Type B pancreatic cell (in vitro differentiated cells): ENCODE data around the gene ANKLE1. TPM values are rescaled to one million over a fixed set of nuclear protein-coding genes. Genes with fewer than 3 reads are reported as not detected.

Experiments used
- DNase-seq: peaks from one replicate; pipeline ENCODE4 v3.0.0; 2021; ENCODE audit warnings: mixed read lengths; ENCODE audit not compliant: unreplicated experiment; ENCODE audit errors: extremely low spot score
- H3K27ac Mint-ChIP-seq: 2 replicates; pipeline ENCODE4 v1.8.0; 2021; ENCODE audit warnings: mild to moderate bottlenecking, mixed read lengths
- H3K27me3 Mint-ChIP-seq: 2 replicates; pipeline ENCODE4 v1.8.0; 2021; ENCODE audit warnings: mixed read lengths
- H3K36me3 Mint-ChIP-seq: 2 replicates; pipeline ENCODE4 v1.8.0; 2021; ENCODE audit warnings: mixed read lengths
- H3K4me1 Mint-ChIP-seq: one replicate; pipeline ENCODE4 v1.8.0; 2021; ENCODE audit warnings: mixed read lengths; ENCODE audit not compliant: unreplicated experiment
- H3K4me3 Mint-ChIP-seq: 2 replicates; pipeline ENCODE4 v1.8.0; 2021; ENCODE audit warnings: mild to moderate bottlenecking, mixed read lengths
- H3K9me3 Mint-ChIP-seq: 2 replicates; pipeline ENCODE4 v1.8.0; 2021; ENCODE audit warnings: mixed read lengths
- total RNA-seq: library from RNA; stranded (reverse); gene quantifications from 2 replicates; pipeline ENCODE4 v1.2.1, GENCODE V29; 2021; ENCODE audit warnings: low replicate concordance
- TF ChIP-seq, protein P1 (sequence below): fragments of 200-600 bp; sonication (generic); conservative IDR thresholded peaks from 2 replicates; pipeline ENCODE4 v1.5.0; 2021; ENCODE audit warnings: antibody characterized with exemption, mild to moderate bottlenecking

The ANKLE1 gene
- total RNA-seq, 1 donor from 2014 or later: 5.9 TPM

DNA sequence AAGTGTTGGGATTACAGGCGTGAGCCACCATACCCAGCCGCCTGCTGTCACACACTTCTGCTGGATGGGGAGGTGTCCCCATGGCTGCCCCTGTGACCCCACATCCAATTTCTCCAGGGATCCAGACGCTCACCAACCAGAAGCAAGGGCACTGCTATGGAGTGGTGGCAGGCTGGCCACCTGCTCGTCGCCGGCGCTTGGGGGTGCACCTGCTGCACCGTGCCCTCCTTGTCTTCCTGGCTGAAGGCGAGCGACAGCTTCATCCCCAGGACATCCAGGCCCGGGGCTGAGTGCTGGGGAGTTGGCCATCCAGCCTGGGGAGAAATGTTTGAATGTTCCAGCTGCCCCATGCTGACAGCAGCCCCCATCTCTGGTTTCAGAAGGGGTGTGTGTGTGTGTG is 4.6 kb downstream of the ANKLE1 start:
- DNase-seq: no peak
- Mint-ChIP-seq H3K27me3 (peaks cover 3% of the 10 kb centered on the region), H3K27ac (no peak overlapping the region), H3K36me3 (no peaks in the 10 kb centered on the region), H3K9me3 (no peaks in the 10 kb centered on the region), H3K4me3 (no peak overlapping the region), H3K4me1 (no peaks in the 10 kb centered on the region)
- TF ChIP-seq, protein P1, sequence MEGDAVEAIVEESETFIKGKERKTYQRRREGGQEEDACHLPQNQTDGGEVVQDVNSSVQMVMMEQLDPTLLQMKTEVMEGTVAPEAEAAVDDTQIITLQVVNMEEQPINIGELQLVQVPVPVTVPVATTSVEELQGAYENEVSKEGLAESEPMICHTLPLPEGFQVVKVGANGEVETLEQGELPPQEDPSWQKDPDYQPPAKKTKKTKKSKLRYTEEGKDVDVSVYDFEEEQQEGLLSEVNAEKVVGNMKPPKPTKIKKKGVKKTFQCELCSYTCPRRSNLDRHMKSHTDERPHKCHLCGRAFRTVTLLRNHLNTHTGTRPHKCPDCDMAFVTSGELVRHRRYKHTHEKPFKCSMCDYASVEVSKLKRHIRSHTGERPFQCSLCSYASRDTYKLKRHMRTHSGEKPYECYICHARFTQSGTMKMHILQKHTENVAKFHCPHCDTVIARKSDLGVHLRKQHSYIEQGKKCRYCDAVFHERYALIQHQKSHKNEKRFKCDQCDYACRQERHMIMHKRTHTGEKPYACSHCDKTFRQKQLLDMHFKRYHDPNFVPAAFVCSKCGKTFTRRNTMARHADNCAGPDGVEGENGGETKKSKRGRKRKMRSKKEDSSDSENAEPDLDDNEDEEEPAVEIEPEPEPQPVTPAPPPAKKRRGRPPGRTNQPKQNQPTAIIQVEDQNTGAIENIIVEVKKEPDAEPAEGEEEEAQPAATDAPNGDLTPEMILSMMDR: no peak

DNA sequence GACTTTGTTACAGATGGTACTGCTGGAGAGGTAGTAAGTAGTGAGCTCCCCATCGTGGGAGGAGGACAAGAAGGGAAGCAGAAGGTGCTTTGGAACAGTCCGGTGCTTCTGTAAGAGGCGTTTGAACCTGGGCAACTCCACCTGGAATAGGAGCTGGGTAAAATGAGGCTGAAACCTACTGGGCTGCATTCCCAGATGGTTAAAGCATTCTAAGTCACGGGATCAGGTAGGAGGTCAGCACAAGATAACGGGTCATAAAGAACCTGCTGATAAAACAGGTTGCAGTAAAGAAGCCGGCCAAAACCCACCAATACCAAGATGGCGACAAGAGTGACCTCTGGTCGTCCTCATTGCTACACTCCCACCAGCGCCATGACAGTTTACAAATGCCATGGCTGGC is 5.1 kb downstream of the ANKLE1 start:
- no peaks in the 10 kb centered on the region for H3K36me3 Mint-ChIP-seq
- no peaks in the 10 kb centered on the region for H3K4me1 Mint-ChIP-seq
- no peaks in the 10 kb centered on the region for H3K9me3 Mint-ChIP-seq

DNA sequence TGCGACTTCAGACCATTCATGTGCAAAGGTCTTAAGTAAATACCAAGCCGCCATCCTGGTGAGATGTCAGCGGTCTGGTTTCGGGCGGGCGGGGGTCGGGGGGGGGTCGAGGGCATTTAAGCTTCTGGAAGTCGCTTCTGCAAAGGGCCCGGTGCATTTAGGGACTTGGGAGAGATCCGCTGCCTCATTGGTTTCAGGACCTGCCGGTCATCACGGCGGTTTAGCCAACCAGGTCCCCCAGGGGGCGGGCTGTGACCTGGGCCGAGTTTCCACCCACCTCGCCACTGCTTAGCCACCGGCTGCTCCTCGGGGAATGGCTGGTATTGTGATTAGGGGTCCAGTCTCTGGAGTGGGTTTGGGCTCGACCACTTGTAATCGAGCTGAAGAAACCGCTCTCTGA is 7.8 kb downstream of the ANKLE1 start:
- Mint-ChIP-seq H3K9me3 (no peaks in the 10 kb centered on the region), H3K27me3 (no peaks in the 10 kb centered on the region), H3K4me3 (no peak overlapping the region)

More for the DNA sequence above, 5.1 kb downstream of the ANKLE1 start:
- TF ChIP-seq, protein P1: no peak
- Mint-ChIP-seq H3K27me3 (peaks cover 3% of the 10 kb centered on the region), H3K4me3 (no peak overlapping the region), H3K27ac (no peak overlapping the region)
- no peak for DNase-seq

DNA sequence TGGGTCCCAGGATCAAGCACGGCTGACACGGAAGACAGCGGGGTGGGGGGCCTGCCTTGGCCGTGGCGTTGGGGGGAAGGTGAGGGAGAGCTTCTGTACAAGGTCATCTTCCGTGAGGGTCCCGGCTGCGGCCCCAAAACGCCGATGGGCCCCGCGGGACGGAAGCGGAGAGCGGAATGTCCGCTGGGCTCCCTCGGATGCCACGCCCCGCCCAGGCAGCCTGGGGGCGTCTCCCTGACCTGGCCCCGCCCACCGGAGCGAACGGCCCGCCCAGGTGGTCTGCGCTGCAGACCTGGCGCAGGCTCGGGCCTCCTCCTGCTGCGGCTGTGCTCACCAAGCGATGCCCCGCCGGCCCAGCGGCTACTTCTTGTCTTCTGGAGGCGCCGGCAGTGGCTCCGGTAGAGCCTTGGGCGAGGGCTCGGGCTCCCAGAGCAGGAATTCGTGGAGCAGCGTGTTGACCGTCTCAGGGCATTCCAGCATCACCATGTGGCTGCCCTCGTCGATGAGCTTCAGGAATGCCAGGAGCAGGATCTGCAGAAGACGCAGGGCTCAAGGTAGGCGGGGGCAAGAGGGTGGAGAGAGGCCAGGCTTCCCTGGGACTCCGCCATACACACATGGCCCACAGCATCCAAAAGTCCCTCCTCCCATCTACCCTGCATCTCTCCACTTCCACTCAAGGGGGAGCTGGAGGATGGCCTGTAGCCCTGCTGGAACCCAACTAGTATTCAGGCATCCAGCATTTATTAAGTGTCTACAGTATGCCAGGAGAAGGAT is 10.8 kb downstream of the ANKLE1 start:
- H3K4me1 Mint-ChIP-seq: peaks cover 4% of the 10 kb centered on the region
- TF ChIP-seq, protein P1: peak; percentile 75
- H3K4me3 Mint-ChIP-seq: peak overlapping the region; percentile 89
- no peaks in the 10 kb centered on the region for H3K9me3 Mint-ChIP-seq
- H3K27ac Mint-ChIP-seq: peak overlapping the region; percentile 88
- peaks cover 3% of the 10 kb centered on the region for H3K36me3 Mint-ChIP-seq
- no peaks in the 10 kb centered on the region for H3K27me3 Mint-ChIP-seq
- peak; percentile 89 for DNase-seq

More for the DNA sequence above, 7.8 kb downstream of the ANKLE1 start:
- DNase-seq: no peak
- H3K4me1 Mint-ChIP-seq: peaks cover 4% of the 10 kb centered on the region
- TF ChIP-seq, protein P1: no peak
- no peak overlapping the region for H3K27ac Mint-ChIP-seq
- H3K36me3 Mint-ChIP-seq: no peaks in the 10 kb centered on the region

DNA sequence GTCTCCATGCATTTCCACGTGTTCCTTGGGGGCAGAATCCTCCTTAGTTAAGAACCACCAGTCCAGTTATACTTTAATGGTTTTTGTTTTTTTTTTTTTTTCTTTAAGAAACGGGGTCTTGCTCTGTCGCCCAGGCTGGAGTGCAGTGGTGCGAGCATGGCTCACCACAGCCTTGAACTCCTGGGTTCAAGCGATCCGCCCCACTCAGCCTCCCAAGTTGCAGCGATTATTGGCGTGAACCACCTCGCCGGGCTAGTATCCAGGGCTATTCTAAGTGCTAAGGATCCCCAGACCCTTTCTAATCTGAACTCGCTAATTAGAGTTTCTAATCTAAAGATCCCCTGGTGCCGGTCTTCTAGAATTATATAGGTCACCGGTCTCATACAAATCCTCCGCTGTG is 11.9 kb downstream of the ANKLE1 start:
- no peaks in the 10 kb centered on the region for H3K9me3 Mint-ChIP-seq
- TF ChIP-seq, protein P1: no peak
- H3K27me3 Mint-ChIP-seq: no peaks in the 10 kb centered on the region
- no peak for DNase-seq
- peaks cover 3% of the 10 kb centered on the region for H3K36me3 Mint-ChIP-seq
- H3K27ac Mint-ChIP-seq: no peak overlapping the region
- H3K4me1 Mint-ChIP-seq: peaks cover 4% of the 10 kb centered on the region
- H3K4me3 Mint-ChIP-seq: no peak overlapping the region
